MCF 10A (cell line): ENCODE data around the gene HACL1. TPM values are rescaled to one million over a fixed set of nuclear protein-coding genes. Genes with fewer than 3 reads are reported as not detected.

Experiments
- BruUV-seq: library from RNA; stranded (reverse); fragments of 400-500 nt; replicated peaks from 2 replicates; lab custom pipeline; 2021; lab: Mats Ljungman, UMichigan
- CTCF ChIA-PET: fragments of 300-600 bp; sonication (Branson Sonifier 250); formaldehyde crosslinking; extraction: SDS; loops from one replicate; lab custom pipeline; 2021; ENCODE audit warnings: antibody characterized with exemption, inconsistent platforms; lab: Yijun Ruan, JAX
- POLR2A ChIA-PET: fragments of 300-600, 350-650 bp; sonication (Branson Sonifier 250); formaldehyde crosslinking; extraction: SDS; loops from one replicate; lab custom pipeline; 2020; ENCODE audit warnings: antibody characterized with exemption, inconsistent platforms; lab: Yijun Ruan, JAX
- DNase-seq: peaks from one replicate; pipeline ENCODE4 v3.0.0-alpha.2; 2018; ENCODE audit not compliant: unreplicated experiment
- H3K27ac Mint-ChIP-seq: one replicate; pipeline ENCODE4 v1.8.0; 2022; ENCODE audit warnings: mild to moderate bottlenecking, low read depth, mixed read lengths; ENCODE audit not compliant: unreplicated experiment
- H3K27me3 Mint-ChIP-seq: one replicate; pipeline ENCODE4 v1.8.0; 2022; ENCODE audit warnings: mixed read lengths; ENCODE audit not compliant: insufficient read depth, unreplicated experiment
- H3K36me3 Mint-ChIP-seq: one replicate; pipeline ENCODE4 v1.8.0; 2022; ENCODE audit warnings: mild to moderate bottlenecking, moderate library complexity, mixed read lengths; ENCODE audit not compliant: insufficient read depth, unreplicated experiment
- H3K4me1 Mint-ChIP-seq: one replicate; pipeline ENCODE4 v1.8.0; 2022; ENCODE audit warnings: mixed read lengths; ENCODE audit not compliant: insufficient read depth, unreplicated experiment
- H3K4me3 Mint-ChIP-seq: one replicate; pipeline ENCODE4 v1.8.0; 2022; ENCODE audit warnings: mild to moderate bottlenecking, moderate library complexity, mixed read lengths; ENCODE audit not compliant: unreplicated experiment
- H3K9me3 Mint-ChIP-seq: one replicate; pipeline ENCODE4 v1.8.0; 2022; ENCODE audit warnings: mixed read lengths; ENCODE audit not compliant: unreplicated experiment
- intact Hi-C: fragments of 100-400 bp; cut with micrococcal nuclease; formaldehyde crosslinking; loops from 2 replicates; pipeline ENCODE4 v1.14.1; 2022
- total RNA-seq: library from RNA; stranded (reverse); gene quantifications from 2 replicates; pipeline ENCODE4 v1.2.3, GENCODE V29; 2022
- TF ChIP-seq, protein P1 (sequence below): fragments of 200-600 bp; IDR thresholded peaks from one replicate; pipeline ENCODE4 v1.8.0; 2022; ENCODE audit warnings: antibody characterized with exemption, mild to moderate bottlenecking; ENCODE audit not compliant: unreplicated experiment

The HACL1 gene
- total RNA-seq, 1 experiment from 2014 or later, result 19.6 TPM

DNA sequence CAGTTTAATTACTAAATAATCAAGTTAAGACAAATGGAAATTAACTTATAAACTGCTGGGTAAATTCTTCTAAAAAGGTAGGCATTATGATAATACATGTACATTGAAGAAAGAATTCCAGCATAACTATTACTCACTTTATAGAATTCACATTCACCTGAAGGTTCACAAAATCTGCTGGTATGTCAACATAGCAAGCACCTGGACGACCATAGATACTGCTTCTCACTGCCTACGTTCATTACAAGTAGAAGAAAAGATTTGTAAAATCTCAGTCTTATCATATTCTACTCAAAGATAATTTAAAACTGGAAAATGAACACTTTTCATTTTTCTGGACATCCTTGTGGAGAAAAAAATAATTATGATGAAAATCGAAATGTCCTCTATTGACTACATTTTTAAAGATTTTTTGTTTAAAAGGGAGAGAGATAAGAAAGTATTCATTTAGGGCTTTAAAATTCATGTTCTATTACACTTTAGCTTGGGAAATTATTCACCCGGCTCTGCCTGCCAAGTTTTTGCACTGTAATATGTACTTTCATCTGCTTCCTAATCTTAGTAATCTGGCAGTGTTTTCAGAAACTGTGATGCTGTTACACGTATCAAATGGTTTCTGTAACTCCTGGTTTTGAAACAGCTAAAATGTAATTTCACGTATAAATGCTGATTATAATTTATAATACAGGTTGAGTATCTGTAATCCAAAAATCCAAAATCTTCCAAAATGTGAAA lies 16.1 kb downstream of the HACL1 start:
- DNase-seq, result no peak
- intact Hi-C loops, result no loop called here
- H3K36me3 Mint-ChIP-seq, result peaks cover 88% of the 10 kb centered on the region
- no peaks in the 10 kb centered on the region for H3K4me1 Mint-ChIP-seq
- no peak overlapping the region for H3K4me3 Mint-ChIP-seq
- H3K27me3 Mint-ChIP-seq, result no peaks in the 10 kb centered on the region
- POLR2A ChIA-PET, result interaction anchor here (0.6 to 0.8 kb wide), 3 partner anchors 12 to 54 kb away, joined by 3 read pairs; no protein-coding TSS in a partner anchor
- no TSS peak for BruUV-seq
- TF ChIP-seq, protein P1, sequence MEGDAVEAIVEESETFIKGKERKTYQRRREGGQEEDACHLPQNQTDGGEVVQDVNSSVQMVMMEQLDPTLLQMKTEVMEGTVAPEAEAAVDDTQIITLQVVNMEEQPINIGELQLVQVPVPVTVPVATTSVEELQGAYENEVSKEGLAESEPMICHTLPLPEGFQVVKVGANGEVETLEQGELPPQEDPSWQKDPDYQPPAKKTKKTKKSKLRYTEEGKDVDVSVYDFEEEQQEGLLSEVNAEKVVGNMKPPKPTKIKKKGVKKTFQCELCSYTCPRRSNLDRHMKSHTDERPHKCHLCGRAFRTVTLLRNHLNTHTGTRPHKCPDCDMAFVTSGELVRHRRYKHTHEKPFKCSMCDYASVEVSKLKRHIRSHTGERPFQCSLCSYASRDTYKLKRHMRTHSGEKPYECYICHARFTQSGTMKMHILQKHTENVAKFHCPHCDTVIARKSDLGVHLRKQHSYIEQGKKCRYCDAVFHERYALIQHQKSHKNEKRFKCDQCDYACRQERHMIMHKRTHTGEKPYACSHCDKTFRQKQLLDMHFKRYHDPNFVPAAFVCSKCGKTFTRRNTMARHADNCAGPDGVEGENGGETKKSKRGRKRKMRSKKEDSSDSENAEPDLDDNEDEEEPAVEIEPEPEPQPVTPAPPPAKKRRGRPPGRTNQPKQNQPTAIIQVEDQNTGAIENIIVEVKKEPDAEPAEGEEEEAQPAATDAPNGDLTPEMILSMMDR, result no peak
- no peaks in the 10 kb centered on the region for H3K9me3 Mint-ChIP-seq
- H3K27ac Mint-ChIP-seq, result no peak overlapping the region
- CTCF ChIA-PET, result interaction anchor here (0.6 kb wide), 1 partner anchor 12 kb away, joined by 3 read pairs; no protein-coding TSS in a partner anchor

GRCh38 chr3:15581471-15582394 lies 19.6 kb downstream of the HACL1 start:
- intact Hi-C loops, result no loop called here
- H3K4me1 Mint-ChIP-seq, result no peaks in the 10 kb centered on the region
- no peak overlapping the region for H3K27ac Mint-ChIP-seq
- no peaks in the 10 kb centered on the region for H3K9me3 Mint-ChIP-seq
- ChIA-PET CTCF (interaction anchor here (0.5 kb wide), 1 partner anchor 181 kb away, joined by 3 read pairs; no protein-coding TSS in a partner anchor), POLR2A (interaction anchor here (0.6 kb wide), 1 partner anchor 1893 kb away, joined by 3 read pairs; no protein-coding TSS in a partner anchor)
- TF ChIP-seq, protein P1, result no peak
- no peak for DNase-seq
- BruUV-seq, result no TSS peak
- no peaks in the 10 kb centered on the region for H3K27me3 Mint-ChIP-seq
- no peak overlapping the region for H3K4me3 Mint-ChIP-seq
- H3K36me3 Mint-ChIP-seq, result peaks cover 79% of the 10 kb centered on the region

DNA sequence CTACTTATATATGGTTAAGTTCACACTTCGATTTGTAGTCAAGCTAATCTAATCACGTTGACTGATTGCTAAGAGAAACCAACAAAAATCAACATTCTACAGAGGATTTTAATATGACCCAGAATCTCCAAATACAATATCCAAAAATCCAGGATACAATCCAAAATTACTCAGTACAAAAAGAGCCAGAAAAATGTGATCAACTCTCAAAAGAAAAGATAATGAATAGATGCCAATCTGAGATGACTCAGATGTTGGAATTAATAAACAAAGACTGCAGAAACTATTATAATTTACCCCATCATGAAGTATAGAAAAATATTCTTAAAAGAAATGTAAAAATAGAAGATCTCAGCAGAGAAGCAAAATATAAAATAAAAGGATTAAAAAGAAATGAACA lies 22.3 kb downstream of the HACL1 start:
- intact Hi-C loops, result no loop called here
- peaks cover 64% of the 10 kb centered on the region for H3K36me3 Mint-ChIP-seq
- H3K4me3 Mint-ChIP-seq, result no peak overlapping the region
- TF ChIP-seq, protein P1, result no peak
- CTCF ChIA-PET, result no interaction called here
- no peaks in the 10 kb centered on the region for H3K4me1 Mint-ChIP-seq
- BruUV-seq, result no TSS peak
- no peak for DNase-seq
- POLR2A ChIA-PET, result no interaction called here
- H3K9me3 Mint-ChIP-seq, result no peaks in the 10 kb centered on the region
- peak overlapping the region; percentile 3 for H3K27ac Mint-ChIP-seq
- no peaks in the 10 kb centered on the region for H3K27me3 Mint-ChIP-seq
